Measurements from ENCODE around the gene RABGEF1. TPM values are rescaled to one million over a fixed set of nuclear protein-coding genes. Genes with fewer than 3 reads are reported as not detected.
"Not testable (repeated sequence)": the region's sequence is repeated elsewhere in the genome, so short reads cannot be mapped to it uniquely, and the experiment has no call there.

Gene RABGEF1
- total and polyA plus RNA-seq, 12 donors: 23.6 to 50.2 (median 34.1) TPM

GRCh38 chr7:66751945-66752344 is 11.4 kb downstream of the RABGEF1 start:
- Histone ChIP-seq H3K4me1 (replicated peaks in 1 of 2) (peaks cover 9 to 34% of the 10 kb centered on the region in 2 donors), H3K36me3 (replicated peaks in 1 of 2) (no peaks in the 10 kb centered on the region), H3K27ac (no peak overlapping the region), H3K27me3 (no peaks in the 10 kb centered on the region), H3K4me3 (no peak overlapping the region), H3K9me3 (replicated peaks in 1 of 3) (no peaks in the 10 kb centered on the region)
- no peak for DNase-seq
- WGBS, 4 donors: 86 to 89% (median 88%) methylated on average over 8 of the region's 8 CpGs
- TF ChIP-seq POLR2A (IDR thresholded peaks at IDR 0.05) (no peak), CTCF (IDR thresholded peaks at IDR 0.05) (no peak)
- intact Hi-C loops (cut with DNase I): no loop called here

DNA sequence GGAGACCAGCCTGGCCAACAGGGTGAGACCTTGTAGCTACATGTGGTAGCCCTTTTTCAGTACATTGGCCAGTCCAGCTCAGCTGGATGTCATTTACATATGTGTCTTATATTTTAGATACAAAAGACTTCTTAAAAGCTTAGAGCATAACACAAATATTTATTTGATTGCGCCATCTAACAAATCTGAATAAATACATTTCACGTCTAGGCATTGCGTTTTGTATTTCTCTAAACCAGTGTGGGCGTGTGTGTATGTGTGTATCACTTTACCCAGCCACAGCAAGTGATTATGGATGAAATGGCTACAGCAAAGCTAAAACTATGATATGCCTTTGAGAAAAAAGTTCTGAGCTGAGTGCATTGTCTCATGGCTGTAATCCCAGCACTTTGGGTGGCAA is 14.0 kb downstream of the RABGEF1 start:
- intact Hi-C loops (cut with DNase I): no loop called here
- DNase-seq: no peak
- Histone ChIP-seq H3K4me3 (no peak overlapping the region), H3K4me1 (replicated peaks in 1 of 2) (peaks cover 9 to 29% of the 10 kb centered on the region in 2 donors), H3K36me3 (replicated peaks in 1 of 2) (no peaks in the 10 kb centered on the region), H3K9me3 (replicated peaks in 1 of 3) (no peaks in the 10 kb centered on the region), H3K27me3 (no peaks in the 10 kb centered on the region), H3K27ac (no peak overlapping the region)
- 92 to 99% (median 94%) methylated on average over 4 of the region's 4 CpGs for WGBS, 4 donors
- TF ChIP-seq POLR2A (IDR thresholded peaks at IDR 0.05) (no peak), CTCF (IDR thresholded peaks at IDR 0.05) (no peak)

GRCh38 chr7:66755059-66755458 is 14.5 kb downstream of the RABGEF1 start:
- 92 to 98% (median 95%) methylated on average over 4 of the region's 4 CpGs for WGBS, 4 donors
- H3K9me3 ChIP-seq (replicated peaks in 1 of 3); H3K36me3 ChIP-seq (replicated peaks in 1 of 2); intact Hi-C loops (cut with DNase I); H3K27ac ChIP-seq; DNase-seq; H3K4me3 ChIP-seq; H3K27me3 ChIP-seq: not testable (repeated sequence)
- H3K4me1 ChIP-seq (replicated peaks in 1 of 2): peaks cover 9 to 29% of the 10 kb centered on the region in 2 donors

DNA sequence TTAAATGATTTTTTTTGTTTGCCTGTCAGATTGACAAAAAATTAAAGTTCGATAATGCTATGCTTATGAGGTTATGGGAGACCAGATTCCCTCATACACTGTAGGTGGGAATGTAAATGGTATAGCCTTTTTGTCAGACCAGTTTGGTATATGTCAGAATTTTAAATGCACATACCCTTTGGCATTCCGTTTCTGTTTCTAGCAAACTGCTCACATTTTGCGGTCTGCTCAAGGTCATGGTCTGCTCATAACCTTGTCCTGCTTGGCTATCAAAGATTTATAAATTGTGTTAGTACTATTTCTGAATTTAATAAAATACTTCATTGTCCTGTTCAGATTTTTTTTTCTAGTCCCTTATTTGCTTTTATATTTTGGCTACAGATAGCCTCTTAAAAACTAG is 15.7 kb downstream of the RABGEF1 start:
- DNase-seq; H3K27me3 ChIP-seq; H3K36me3 ChIP-seq (replicated peaks in 1 of 2); intact Hi-C loops (cut with DNase I); H3K9me3 ChIP-seq (replicated peaks in 1 of 3); H3K27ac ChIP-seq; H3K4me3 ChIP-seq: not testable (repeated sequence)
- WGBS, 4 donors: 28 to 54% (median 46%) methylated on average over 2 to 3 of the region's 3 CpGs
- H3K4me1 ChIP-seq (replicated peaks in 1 of 2): peaks cover 9 to 29% of the 10 kb centered on the region in 2 donors

DNA sequence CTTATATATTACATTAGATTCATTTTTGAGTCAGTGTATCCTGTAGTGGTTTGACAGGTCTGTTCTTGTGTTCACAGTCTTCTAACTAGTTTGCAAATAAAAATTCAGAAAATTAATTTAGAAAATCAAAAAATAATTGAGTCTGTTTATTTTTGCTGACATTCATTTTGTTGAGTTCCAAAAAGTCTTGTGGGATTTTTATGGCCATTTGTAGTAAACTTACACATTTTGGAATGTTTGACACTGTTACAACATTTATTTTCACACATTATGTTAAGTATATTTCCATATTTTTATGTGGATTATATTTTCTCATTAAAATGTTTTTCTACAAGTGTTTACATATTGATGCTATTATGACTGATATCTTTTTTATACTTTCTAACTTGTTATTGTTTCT is 16.4 kb downstream of the RABGEF1 start:
- no peaks in the 10 kb centered on the region for H3K27me3 ChIP-seq
- H3K4me1 ChIP-seq (replicated peaks in 1 of 2): peaks cover 9 to 29% of the 10 kb centered on the region in 2 donors
- intact Hi-C loops (cut with DNase I): no loop called here

More for the DNA sequence above, 16.4 kb downstream of the RABGEF1 start:
- TF ChIP-seq CTCF (IDR thresholded peaks at IDR 0.05) (no peak), POLR2A (IDR thresholded peaks at IDR 0.05) (no peak)
- Histone ChIP-seq H3K36me3 (replicated peaks in 1 of 2) (no peaks in the 10 kb centered on the region), H3K27ac (no peak overlapping the region), H3K9me3 (replicated peaks in 1 of 3) (no peaks in the 10 kb centered on the region), H3K4me3 (no peak overlapping the region)
- no peak for DNase-seq
